HTERT RPE-1 (cell line): ENCODE measurements around the gene CLSTN2.

ENCODE experiments used
- in situ Hi-C: fragments of 300-500 bp; cut with MboI; formaldehyde crosslinking; loops from 4 replicates; pipeline ENCODE4 v1.14.3; 2020; ENCODE audit warnings: low sequenced_read_pairs

Gene CLSTN2

GRCh38 chr3:140177943-140178342, 243.0 kb downstream of the CLSTN2 start:
- in situ Hi-C loops: no loop called here

- in situ Hi-C loops: no loop called here
These were observed 243.5 kb downstream of the CLSTN2 start for GRCh38 chr3:140178482-140178881.

- in situ Hi-C loops: no loop called here
These were observed 245.6 kb downstream of the CLSTN2 start for GRCh38 chr3:140180603-140181002.

- in situ Hi-C loops: no loop called here
These were observed 250.4 kb downstream of the CLSTN2 start for GRCh38 chr3:140185375-140185774.

- in situ Hi-C loops: no loop called here
These were observed 251.5 kb downstream of the CLSTN2 start for GRCh38 chr3:140186421-140186920.

- in situ Hi-C loops: no loop called here
These were observed 252.0 kb downstream of the CLSTN2 start for GRCh38 chr3:140187028-140187427.

GRCh38 chr3:140187656-140188221, 252.8 kb downstream of the CLSTN2 start:
- in situ Hi-C loops: no loop called here

GRCh38 chr3:140188285-140188684, 253.3 kb downstream of the CLSTN2 start:
- in situ Hi-C loops: no loop called here

- in situ Hi-C loops: no loop called here
These were observed 254.3 kb downstream of the CLSTN2 start for GRCh38 chr3:140189267-140189666.

GRCh38 chr3:140189976-140190375, 255.0 kb downstream of the CLSTN2 start:
- in situ Hi-C loops: no loop called here

- in situ Hi-C loops: no loop called here
These were observed 262.0 kb downstream of the CLSTN2 start for GRCh38 chr3:140196970-140197369.

GRCh38 chr3:140198242-140198641, 263.3 kb downstream of the CLSTN2 start:
- in situ Hi-C loops: no loop called here

- in situ Hi-C loops: no loop called here
These were observed 264.0 kb downstream of the CLSTN2 start for GRCh38 chr3:140199008-140199407.

- in situ Hi-C loops: no loop called here
These were observed 264.8 kb downstream of the CLSTN2 start for GRCh38 chr3:140199743-140200142.

GRCh38 chr3:140203510-140203909, 268.5 kb downstream of the CLSTN2 start:
- in situ Hi-C loops: no loop called here

- in situ Hi-C loops: no loop called here
These were observed 269.4 kb downstream of the CLSTN2 start for GRCh38 chr3:140204271-140204984.

- in situ Hi-C loops: no loop called here
These were observed 270.6 kb downstream of the CLSTN2 start for GRCh38 chr3:140205598-140205997.

GRCh38 chr3:140206196-140207040, 271.4 kb downstream of the CLSTN2 start:
- in situ Hi-C loops: no loop called here

GRCh38 chr3:140207541-140207940, 272.6 kb downstream of the CLSTN2 start:
- in situ Hi-C loops: no loop called here

GRCh38 chr3:140216249-140216648, 281.3 kb downstream of the CLSTN2 start:
- in situ Hi-C loops: no loop called here

GRCh38 chr3:140219291-140219690, 284.3 kb downstream of the CLSTN2 start:
- in situ Hi-C loops: no loop called here
